Stimulated activated naive CD4-positive, alpha-beta T cell treated with Interleukin-2 at 50 U/mL for 16 hours (primary cell): Measurements from ENCODE around the gene ZNF578.
"Not testable (repeated sequence)": the region's sequence is repeated elsewhere in the genome, so short reads cannot be mapped to it uniquely, and the experiment has no call there.

Source experiments
- DNase-seq: peaks from one replicate; lab custom pipeline; 2025; lab: John Stamatoyannopoulos, UW

ZNF578 gene

GRCh38 chr19:52561611-52562010, 108.3 kb downstream of the ZNF578 start:
- not testable (repeated sequence) for DNase-seq
